ENCODE data around the gene MYO19.

GRCh38 chr17:36566081-36566480 is 31.4 kb upstream of the MYO19 start:
- TF ChIP-seq, protein P1, sequence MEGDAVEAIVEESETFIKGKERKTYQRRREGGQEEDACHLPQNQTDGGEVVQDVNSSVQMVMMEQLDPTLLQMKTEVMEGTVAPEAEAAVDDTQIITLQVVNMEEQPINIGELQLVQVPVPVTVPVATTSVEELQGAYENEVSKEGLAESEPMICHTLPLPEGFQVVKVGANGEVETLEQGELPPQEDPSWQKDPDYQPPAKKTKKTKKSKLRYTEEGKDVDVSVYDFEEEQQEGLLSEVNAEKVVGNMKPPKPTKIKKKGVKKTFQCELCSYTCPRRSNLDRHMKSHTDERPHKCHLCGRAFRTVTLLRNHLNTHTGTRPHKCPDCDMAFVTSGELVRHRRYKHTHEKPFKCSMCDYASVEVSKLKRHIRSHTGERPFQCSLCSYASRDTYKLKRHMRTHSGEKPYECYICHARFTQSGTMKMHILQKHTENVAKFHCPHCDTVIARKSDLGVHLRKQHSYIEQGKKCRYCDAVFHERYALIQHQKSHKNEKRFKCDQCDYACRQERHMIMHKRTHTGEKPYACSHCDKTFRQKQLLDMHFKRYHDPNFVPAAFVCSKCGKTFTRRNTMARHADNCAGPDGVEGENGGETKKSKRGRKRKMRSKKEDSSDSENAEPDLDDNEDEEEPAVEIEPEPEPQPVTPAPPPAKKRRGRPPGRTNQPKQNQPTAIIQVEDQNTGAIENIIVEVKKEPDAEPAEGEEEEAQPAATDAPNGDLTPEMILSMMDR (IDR thresholded peaks at IDR 0.05; ENCODE audit: low read depth, low read length, poor library complexity, severe bottlenecking), result no peak
- TF ChIP-seq EZH2phosphoT487 (IDR thresholded peaks at IDR 0.05; ENCODE audit: borderline replicate concordance, low read length), result no peak
